Smooth muscle cell (in vitro differentiated cells): ENCODE results near the gene ELAVL3. TPM values are rescaled to one million over a fixed set of nuclear protein-coding genes. Genes with fewer than 3 reads are reported as not detected.

Source experiments
- DNase-seq: peaks from one replicate; lab custom pipeline; 2025; ENCODE audit not compliant: unreplicated experiment; lab: John Stamatoyannopoulos, UW
- H2AFZ ChIP-seq: fragments of 200-600 bp; sonication (generic); 2 replicates; pipeline ENCODE4 v1.6.0; 2016; ENCODE audit warnings: antibody characterized with exemption, low read depth, mild to moderate bottlenecking
- H3F3A ChIP-seq: fragments of 200-600 bp; sonication (generic); 2 replicates; pipeline ENCODE4 v1.6.0; 2017; ENCODE audit warnings: antibody characterized with exemption, low read depth
- H3K27ac ChIP-seq: fragments of 200-600 bp; sonication (generic); 2 replicates; pipeline ENCODE4 v1.5.1; 2016; ENCODE audit warnings: low read depth, mild to moderate bottlenecking
- H3K27me3 ChIP-seq: fragments of 200-600 bp; sonication (generic); 2 replicates; pipeline ENCODE4 v1.6.1; 2016; ENCODE audit warnings: low read depth, mild to moderate bottlenecking
- H3K36me3 ChIP-seq: fragments of 200-600 bp; sonication (generic); 2 replicates; pipeline ENCODE4 v1.5.1; 2016; ENCODE audit warnings: low read depth
- H3K4me1 ChIP-seq: fragments of 200-600 bp; sonication (generic); 2 replicates; pipeline ENCODE4 v1.5.1; 2016; ENCODE audit warnings: low read depth
- H3K4me2 ChIP-seq: fragments of 200-600 bp; sonication (generic); 2 replicates; pipeline ENCODE4 v1.6.0; 2016; ENCODE audit warnings: mild to moderate bottlenecking
- H3K4me3 ChIP-seq: fragments of 200-600 bp; sonication (generic); 2 replicates; pipeline ENCODE4 v1.5.1; 2016; ENCODE audit warnings: mild to moderate bottlenecking
- H3K79me2 ChIP-seq: fragments of 200-600 bp; sonication (generic); 2 replicates; pipeline ENCODE4 v1.6.0; 2016; ENCODE audit warnings: low read depth, mild to moderate bottlenecking
- H3K9ac ChIP-seq: fragments of 200-600 bp; sonication (generic); 2 replicates; pipeline ENCODE4 v1.6.0; 2016; ENCODE audit warnings: low read depth
- H3K9me3 ChIP-seq: fragments of 200-600 bp; sonication (generic); replicated peaks from 2 replicates; pipeline ENCODE4 v1.5.1; 2016; ENCODE audit warnings: low read depth
- H4K20me1 ChIP-seq: fragments of 200-600 bp; sonication (generic); 2 replicates; pipeline ENCODE4 v1.6.0; 2016; ENCODE audit warnings: low read depth
- CTCF ChIP-seq: fragments of 200-600 bp; sonication (generic); IDR thresholded peaks from 2 replicates; pipeline ENCODE4 v1.5.1; 2017; ENCODE audit warnings: borderline replicate concordance, mild to moderate bottlenecking, antibody characterized with exemption; ENCODE audit not compliant: insufficient read depth, poor library complexity, severe bottlenecking
- WGBS: methylation state at CpG from one replicate; pipeline ENCODE4 v1.1.7; 2016; ENCODE audit warnings: low lambda C conversion rate; 5-methylcytosine and 5-hydroxymethylcytosine counted together
- polyA plus RNA-seq: library from polyadenylated mRNA; unstranded; fragments of >200 nt; fragmentation: Nextera tagmentation; extraction: Ambion mirVana; gene quantifications from 2 replicates; pipeline ENCODE4 v1.2.1, GENCODE V29; 2016
- total RNA-seq: library from RNA; depleted of rRNA; stranded (reverse); fragments of >200 nt; gene quantifications from 2 replicates; pipeline ENCODE4 v1.2.3, GENCODE V29; 2014

The ELAVL3 gene
- total and polyA plus RNA-seq, 2 experiments from 2014 or later, result not detected

GRCh38 chr19:11451327-11451870, 29.4 kb downstream of the ELAVL3 start:
- DNase-seq, result no peak
- no peaks in the 10 kb centered on the region for H3F3A ChIP-seq
- no peaks in the 10 kb centered on the region for H3K27me3 ChIP-seq
- H3K9ac ChIP-seq, result no peak overlapping the region
- H3K4me3 ChIP-seq, result no peak overlapping the region
- TF ChIP-seq CTCF, result no peak
- H3K36me3 ChIP-seq, result no peaks in the 10 kb centered on the region
- 70% methylated on average over 9 of the region's 13 CpGs for WGBS
- no peaks in the 10 kb centered on the region for H3K79me2 ChIP-seq
- H3K4me2 ChIP-seq, result no peak overlapping the region
- peaks cover 12% of the 10 kb centered on the region for H3K4me1 ChIP-seq
- H2AFZ ChIP-seq, result no peak overlapping the region
- no peak overlapping the region for H3K27ac ChIP-seq
- H4K20me1 ChIP-seq, result no peaks in the 10 kb centered on the region
- H3K9me3 ChIP-seq, result no peaks in the 10 kb centered on the region

DNA sequence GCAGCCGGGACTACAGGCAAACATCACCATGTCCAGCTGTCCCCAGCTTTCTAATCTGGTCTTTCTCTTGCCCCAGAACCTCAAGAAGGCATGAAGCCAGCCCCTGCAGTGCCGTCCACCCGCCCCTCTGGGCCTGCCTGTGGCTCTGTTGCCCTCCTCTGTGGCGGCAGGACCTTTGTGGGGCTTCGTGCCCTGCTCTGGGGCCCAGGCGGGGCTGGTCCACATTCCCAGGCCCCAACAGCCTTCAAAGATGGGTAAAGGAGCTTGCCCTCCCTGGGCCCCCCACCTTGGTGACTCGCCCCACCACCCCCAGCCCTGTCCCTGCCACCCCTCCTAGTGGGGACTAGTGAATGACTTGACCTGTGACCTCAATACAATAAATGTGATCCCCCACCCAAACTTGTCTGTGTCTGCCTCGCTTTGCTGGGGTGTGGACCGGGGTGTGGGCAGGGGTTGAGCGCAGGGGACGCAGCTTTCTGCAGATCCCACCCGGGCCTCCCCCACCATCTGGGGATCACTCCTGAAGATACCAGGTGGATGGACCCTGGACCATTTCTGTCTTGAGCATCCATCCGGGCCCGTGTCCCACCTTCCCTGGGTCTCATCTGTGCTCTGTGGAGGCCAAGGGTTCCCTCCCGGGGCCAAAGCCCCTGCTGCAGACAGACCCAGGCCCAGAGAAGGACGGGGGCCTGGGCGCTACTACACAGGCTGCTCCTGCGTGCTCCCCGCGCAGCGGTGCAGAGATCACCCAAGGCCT, 30.1 kb downstream of the ELAVL3 start:
- Histone ChIP-seq H3K36me3 (no peaks in the 10 kb centered on the region), H3K79me2 (no peaks in the 10 kb centered on the region), H3F3A (no peaks in the 10 kb centered on the region), H3K27me3 (no peaks in the 10 kb centered on the region), H3K27ac (no peak overlapping the region), H2AFZ (no peak overlapping the region), H3K9ac (no peak overlapping the region), H3K4me3 (no peak overlapping the region), H4K20me1 (no peaks in the 10 kb centered on the region), H3K9me3 (no peaks in the 10 kb centered on the region), H3K4me1 (peaks cover 12% of the 10 kb centered on the region), H3K4me2 (no peak overlapping the region)
- no peak for TF ChIP-seq CTCF
- 93% methylated on average over 16 of the region's 21 CpGs for WGBS
- no peak for DNase-seq

GRCh38 chr19:11448923-11449554, 31.8 kb downstream of the ELAVL3 start:
- Histone ChIP-seq H3K79me2 (no peaks in the 10 kb centered on the region), H3K9me3 (no peaks in the 10 kb centered on the region)
- WGBS, result 96% methylated on average over 28 of the region's 31 CpGs

More at GRCh38 chr19:11448923-11449554, 31.8 kb downstream of the ELAVL3 start:
- Histone ChIP-seq H3K4me2 (no peak overlapping the region), H3K4me3 (no peak overlapping the region), H3K27ac (no peak overlapping the region), H4K20me1 (no peaks in the 10 kb centered on the region), H2AFZ (no peak overlapping the region), H3K9ac (no peak overlapping the region), H3K27me3 (no peaks in the 10 kb centered on the region), H3F3A (no peaks in the 10 kb centered on the region), H3K4me1 (peaks cover 12% of the 10 kb centered on the region), H3K36me3 (no peaks in the 10 kb centered on the region)
- no peak for DNase-seq
- no peak for TF ChIP-seq CTCF
